ENCODE data around the gene PTH2R. TPM values are rescaled to one million over a fixed set of nuclear protein-coding genes. Genes with fewer than 3 reads are reported as not detected.
"Not testable (repeated sequence)": the region's sequence is repeated elsewhere in the genome, so short reads cannot be mapped to it uniquely, and the experiment has no call there.

Gene PTH2R
- total RNA-seq, 1 experiment from 2014 or later: not detected

GRCh38 chr2:208529796-208530195 is 123.2 kb downstream of the PTH2R start:
- Histone ChIP-seq H3K36me3 (ENCODE audit: insufficient read depth, low read length, poor library complexity, severe bottlenecking) (no peaks in the 10 kb centered on the region), H3K9me3 (ENCODE audit: low read depth, low read length, poor library complexity, severe bottlenecking) (no peaks in the 10 kb centered on the region), H3K4me1 (ENCODE audit: insufficient read depth, low read length, poor library complexity, severe bottlenecking) (no peaks in the 10 kb centered on the region), H3K27me3 (replicated peaks; ENCODE audit: insufficient read depth, low read depth, low read length, poor library complexity) (no peaks in the 10 kb centered on the region), H3K27ac (ENCODE audit: low read depth, low read length, poor library complexity, severe bottlenecking) (no peak overlapping the region), H3K4me3 (ENCODE audit: low read depth, low read length, poor library complexity, severe bottlenecking) (no peak overlapping the region)
- CTCF ChIA-PET: no interaction called here
- DNase-seq (ENCODE audit: low spot score): no peak
- BruUV-seq (replicated peaks): no TSS peak
- POLR2A ChIA-PET (ENCODE audit: low non-redundant PET): interaction anchor here (0.6 kb wide), 1 partner anchor 87 kb away, joined by 3 read pairs; no protein-coding TSS in a partner anchor
- TF ChIP-seq CTCF (conservative IDR thresholded peaks at IDR 0.05; ENCODE audit: low read depth, low read length) (no peak), EZH2 (IDR thresholded peaks at IDR 0.05; ENCODE audit: borderline replicate concordance, low read depth, low read length, poor library complexity, severe bottlenecking) (no peak)
- intact Hi-C loops (cut with micrococcal nuclease; ENCODE audit: unreplicated experiment): no loop called here

- Histone ChIP-seq H3K9me3 (ENCODE audit: low read depth, low read length, poor library complexity, severe bottlenecking) (no peaks in the 10 kb centered on the region), H3K4me3 (ENCODE audit: low read depth, low read length, poor library complexity, severe bottlenecking) (no peak overlapping the region), H3K36me3 (ENCODE audit: insufficient read depth, low read length, poor library complexity, severe bottlenecking) (no peaks in the 10 kb centered on the region), H3K27me3 (replicated peaks; ENCODE audit: insufficient read depth, low read depth, low read length, poor library complexity) (no peaks in the 10 kb centered on the region), H3K27ac (ENCODE audit: low read depth, low read length, poor library complexity, severe bottlenecking) (no peak overlapping the region), H3K4me1 (ENCODE audit: insufficient read depth, low read length, poor library complexity, severe bottlenecking) (no peaks in the 10 kb centered on the region)
- CTCF ChIA-PET: no interaction called here
- intact Hi-C loops (cut with micrococcal nuclease; ENCODE audit: unreplicated experiment): no loop called here
- BruUV-seq (replicated peaks): no TSS peak
- POLR2A ChIA-PET (ENCODE audit: low non-redundant PET): no interaction called here
- TF ChIP-seq CTCF (conservative IDR thresholded peaks at IDR 0.05; ENCODE audit: low read depth, low read length) (no peak), EZH2 (IDR thresholded peaks at IDR 0.05; ENCODE audit: borderline replicate concordance, low read depth, low read length, poor library complexity, severe bottlenecking) (no peak)
- DNase-seq (ENCODE audit: low spot score): no peak
Observed at GRCh38 chr2:208531361-208531760, 124.8 kb downstream of the PTH2R start.

- H3K27me3 ChIP-seq (replicated peaks; ENCODE audit: insufficient read depth, low read depth, low read length, poor library complexity); CTCF ChIA-PET; H3K4me1 ChIP-seq (ENCODE audit: insufficient read depth, low read length, poor library complexity, severe bottlenecking); H3K4me3 ChIP-seq (ENCODE audit: low read depth, low read length, poor library complexity, severe bottlenecking); H3K36me3 ChIP-seq (ENCODE audit: insufficient read depth, low read length, poor library complexity, severe bottlenecking); BruUV-seq (replicated peaks); H3K27ac ChIP-seq (ENCODE audit: low read depth, low read length, poor library complexity, severe bottlenecking); DNase-seq (ENCODE audit: low spot score); H3K9me3 ChIP-seq (ENCODE audit: low read depth, low read length, poor library complexity, severe bottlenecking); intact Hi-C loops (cut with micrococcal nuclease; ENCODE audit: unreplicated experiment); POLR2A ChIA-PET (ENCODE audit: low non-redundant PET): not testable (repeated sequence)
Observed at GRCh38 chr2:208535578-208535977, 129.0 kb downstream of the PTH2R start.

- Histone ChIP-seq H3K36me3 (ENCODE audit: insufficient read depth, low read length, poor library complexity, severe bottlenecking) (no peaks in the 10 kb centered on the region), H3K4me3 (ENCODE audit: low read depth, low read length, poor library complexity, severe bottlenecking) (no peak overlapping the region), H3K9me3 (ENCODE audit: low read depth, low read length, poor library complexity, severe bottlenecking) (no peaks in the 10 kb centered on the region), H3K27ac (ENCODE audit: low read depth, low read length, poor library complexity, severe bottlenecking) (no peak overlapping the region), H3K27me3 (replicated peaks; ENCODE audit: insufficient read depth, low read depth, low read length, poor library complexity) (peaks cover 12% of the 10 kb centered on the region), H3K4me1 (ENCODE audit: insufficient read depth, low read length, poor library complexity, severe bottlenecking) (no peaks in the 10 kb centered on the region)
- intact Hi-C loops (cut with micrococcal nuclease; ENCODE audit: unreplicated experiment): no loop called here
- BruUV-seq (replicated peaks): no TSS peak
- TF ChIP-seq CTCF (conservative IDR thresholded peaks at IDR 0.05; ENCODE audit: low read depth, low read length) (no peak), EZH2 (IDR thresholded peaks at IDR 0.05; ENCODE audit: borderline replicate concordance, low read depth, low read length, poor library complexity, severe bottlenecking) (no peak)
- no peak for DNase-seq (ENCODE audit: low spot score)
- ChIA-PET POLR2A (ENCODE audit: low non-redundant PET) (no interaction called here), CTCF (no interaction called here)
Observed at GRCh38 chr2:208541461-208541988, 134.9 kb downstream of the PTH2R start.
